GM18867 (cell line): ENCODE data around the gene ROGDI.

Source experiments
- ATAC-seq: cut with Tn5 transposase; IDR thresholded peaks from one replicate; pipeline ENCODE4 v1.9.1; 2021; ENCODE audit warnings: mild to moderate bottlenecking, moderate library complexity; ENCODE audit not compliant: unreplicated experiment

The ROGDI gene

GRCh38 chr16:4814542-4815173, 12.2 kb upstream of the ROGDI start:
- ATAC-seq: no peak

- no peak for ATAC-seq
These were observed 11.6 kb upstream of the ROGDI start for GRCh38 chr16:4814046-4814445.

- no peak for ATAC-seq
These were observed 11.0 kb upstream of the ROGDI start for GRCh38 chr16:4813251-4814003.

- no peak for ATAC-seq
These were observed 9.3 kb upstream of the ROGDI start for GRCh38 chr16:4811773-4812172.

- no peak for ATAC-seq
These were observed 8.8 kb upstream of the ROGDI start for GRCh38 chr16:4811242-4811641.

- ATAC-seq: no peak
These were observed 3.8 kb upstream of the ROGDI start for GRCh38 chr16:4806280-4806679.

GRCh38 chr16:4805231-4805630, 2.8 kb upstream of the ROGDI start:
- no peak for ATAC-seq

- no peak for ATAC-seq
These were observed 1.7 kb upstream of the ROGDI start for GRCh38 chr16:4803898-4804762.

GRCh38 chr16:4803401-4803844, 990 bp upstream of the ROGDI start:
- no peak for ATAC-seq

GRCh38 chr16:4802659-4803287, 340 bp upstream of the ROGDI start:
- peak; percentile 91 for ATAC-seq

GRCh38 chr16:4801051-4801961, 1.1 kb downstream of the ROGDI start:
- ATAC-seq: no peak

GRCh38 chr16:4800290-4801041, 2.0 kb downstream of the ROGDI start:
- no peak for ATAC-seq

- no peak for ATAC-seq
These were observed 3.1 kb downstream of the ROGDI start for GRCh38 chr16:4799171-4799855.

- ATAC-seq: no peak
These were observed 4.0 kb downstream of the ROGDI start for GRCh38 chr16:4798456-4798855.

- no peak for ATAC-seq
These were observed 4.6 kb downstream of the ROGDI start for GRCh38 chr16:4797805-4798252.

GRCh38 chr16:4796982-4797804, 5.2 kb downstream of the ROGDI start:
- ATAC-seq: no peak

- no peak for ATAC-seq
These were observed 6.4 kb downstream of the ROGDI start for GRCh38 chr16:4795828-4796572.
